Stimulated activated CD4-positive, alpha-beta T cell treated with anti-CD3 and anti-CD28 coated beads, TNF-alpha, amount 100 ng/mL, for 4 hours (primary cell): ENCODE measurements around the gene MAPK14.

ENCODE experiments used
- DNase-seq, 3 experiments: peaks; one replicate each; pipeline ENCODE4 v3.0.0-alpha.2; 2020; ENCODE audit warnings: low read depth in 3 of 3

MAPK14 gene

DNA sequence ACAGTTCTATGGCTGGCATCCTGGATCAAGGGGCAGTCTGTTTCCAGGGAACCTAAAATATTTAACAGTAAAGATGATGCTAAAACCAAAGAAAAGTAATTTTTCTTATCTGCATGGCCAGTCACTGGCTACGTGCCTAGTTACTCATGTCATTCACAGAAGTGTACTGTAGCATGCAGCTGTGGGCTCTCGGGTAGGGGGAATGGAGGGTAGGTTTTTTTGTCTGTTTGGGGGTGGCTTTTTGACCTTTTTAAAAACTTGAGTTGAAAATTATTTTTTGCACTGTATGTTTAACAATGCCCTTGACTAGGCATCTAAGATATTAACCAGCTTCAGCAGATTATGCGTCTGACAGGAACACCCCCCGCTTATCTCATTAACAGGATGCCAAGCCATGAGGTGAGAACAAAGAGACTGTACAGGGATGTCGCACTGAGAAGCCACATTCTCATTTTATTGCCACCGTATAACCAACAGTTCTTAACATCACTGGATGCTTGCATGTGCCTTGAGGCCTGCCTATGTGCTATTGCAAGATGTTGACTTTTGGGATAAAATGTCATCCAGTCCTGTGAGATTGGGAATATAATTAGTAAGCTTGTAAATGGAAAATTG, 72.4 kb downstream of the MAPK14 start:
- DNase-seq, result no peak

DNA sequence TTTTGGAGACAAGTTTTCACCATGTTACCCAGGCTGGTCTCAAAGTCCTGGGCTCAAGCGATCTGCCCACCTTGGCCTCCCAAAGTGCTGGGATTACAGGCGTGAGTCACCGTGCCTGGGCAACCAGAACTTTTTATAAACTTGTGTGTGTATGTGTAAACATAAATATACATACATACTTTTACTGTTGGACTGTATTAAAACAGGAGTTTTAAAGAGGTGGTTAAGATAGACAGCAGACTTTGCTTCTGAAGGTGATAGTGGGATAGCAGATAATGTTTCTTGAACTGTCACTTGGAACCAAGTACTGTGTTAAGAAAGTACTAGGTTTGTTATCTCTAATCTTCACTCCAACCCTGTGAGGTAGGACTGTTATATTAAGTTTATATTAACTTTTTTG, 74.1 kb downstream of the MAPK14 start:
- DNase-seq, result no peak

DNA sequence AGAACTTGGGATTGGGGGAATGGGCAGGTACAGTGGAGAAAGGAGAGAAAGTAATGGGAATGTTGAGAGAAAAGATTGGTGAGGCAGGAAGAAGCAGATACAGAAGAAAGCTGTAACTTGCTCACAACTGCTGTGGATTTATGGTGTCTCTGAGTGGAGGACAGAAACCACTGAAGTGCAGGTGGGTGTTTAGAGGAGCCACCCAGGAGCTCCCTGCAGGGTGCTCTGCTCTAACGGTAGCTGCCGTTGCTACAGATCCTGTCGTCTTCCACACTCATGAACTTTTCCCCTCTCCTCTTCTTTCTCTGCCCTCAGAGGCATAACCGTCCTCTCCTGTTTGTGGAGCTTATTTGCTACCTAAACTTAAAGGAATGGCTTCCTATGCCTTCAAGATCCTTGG, 75.2 kb downstream of the MAPK14 start:
- no peak for DNase-seq

DNA sequence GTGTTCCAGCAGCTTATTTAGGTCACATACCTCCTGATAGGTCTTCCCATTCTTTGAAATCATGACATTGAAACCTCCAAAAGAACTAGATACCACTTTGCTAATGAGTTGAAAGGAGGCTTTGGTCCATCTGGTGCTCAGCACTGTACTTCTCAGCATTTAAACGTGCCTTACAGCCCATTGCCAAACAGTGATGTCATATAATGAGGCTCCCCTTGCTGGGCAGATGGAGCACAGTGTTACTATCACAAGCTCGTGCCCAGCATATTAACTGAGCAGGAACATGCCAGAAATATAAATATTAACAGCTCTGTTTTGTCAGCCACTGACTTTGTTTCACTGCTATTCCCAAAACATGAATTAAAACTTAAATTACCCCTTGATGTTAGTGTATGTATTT, 77.2 kb downstream of the MAPK14 start:
- DNase-seq, result no peak

DNA sequence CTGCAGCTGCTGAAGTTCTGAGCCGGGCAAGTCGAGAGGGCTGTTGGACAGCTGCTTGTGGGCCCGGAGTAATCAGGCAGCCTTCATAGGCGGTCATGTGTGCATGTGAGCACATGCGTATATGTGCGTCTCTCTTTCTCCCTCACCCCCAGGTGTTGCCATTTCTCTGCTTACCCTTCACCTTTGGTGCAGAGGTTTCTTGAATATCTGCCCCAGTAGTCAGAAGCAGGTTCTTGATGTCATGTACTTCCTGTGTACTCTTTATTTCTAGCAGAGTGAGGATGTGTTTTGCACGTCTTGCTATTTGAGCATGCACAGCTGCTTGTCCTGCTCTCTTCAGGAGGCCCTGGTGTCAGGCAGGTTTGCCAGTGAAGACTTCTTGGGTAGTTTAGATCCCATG, 81.5 kb downstream of the MAPK14 start:
- DNase-seq, result no peak

DNA sequence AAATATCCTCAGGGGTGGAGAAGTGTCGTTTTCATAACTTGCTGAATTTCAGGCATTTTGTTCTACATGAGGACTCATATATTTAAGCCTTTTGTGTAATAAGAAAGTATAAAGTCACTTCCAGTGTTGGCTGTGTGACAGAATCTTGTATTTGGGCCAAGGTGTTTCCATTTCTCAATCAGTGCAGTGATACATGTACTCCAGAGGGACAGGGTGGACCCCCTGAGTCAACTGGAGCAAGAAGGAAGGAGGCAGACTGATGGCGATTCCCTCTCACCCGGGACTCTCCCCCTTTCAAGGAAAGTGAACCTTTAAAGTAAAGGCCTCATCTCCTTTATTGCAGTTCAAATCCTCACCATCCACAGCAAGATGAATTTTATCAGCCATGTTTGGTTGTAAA, 82.4 kb downstream of the MAPK14 start:
- DNase-seq, result no peak

DNA sequence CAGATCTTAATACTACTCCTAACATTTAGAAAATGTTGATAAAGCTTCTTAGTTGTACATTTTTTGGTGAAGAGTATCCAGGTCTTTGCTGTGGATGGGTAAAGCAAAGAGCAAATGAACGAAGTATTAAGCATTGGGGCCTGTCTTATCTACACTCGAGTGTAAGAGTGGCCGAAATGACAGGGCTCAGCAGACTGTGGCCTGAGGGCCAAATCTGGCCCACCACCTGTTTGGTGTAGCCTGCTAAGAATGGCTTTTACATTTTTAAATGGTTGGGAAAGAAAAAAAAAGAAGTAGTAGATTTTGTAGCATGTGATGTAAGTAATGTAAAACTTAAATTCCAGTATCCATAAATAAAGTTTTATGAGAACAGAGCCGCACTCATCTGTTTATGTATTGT, 83.3 kb downstream of the MAPK14 start:
- no peak for DNase-seq

DNA sequence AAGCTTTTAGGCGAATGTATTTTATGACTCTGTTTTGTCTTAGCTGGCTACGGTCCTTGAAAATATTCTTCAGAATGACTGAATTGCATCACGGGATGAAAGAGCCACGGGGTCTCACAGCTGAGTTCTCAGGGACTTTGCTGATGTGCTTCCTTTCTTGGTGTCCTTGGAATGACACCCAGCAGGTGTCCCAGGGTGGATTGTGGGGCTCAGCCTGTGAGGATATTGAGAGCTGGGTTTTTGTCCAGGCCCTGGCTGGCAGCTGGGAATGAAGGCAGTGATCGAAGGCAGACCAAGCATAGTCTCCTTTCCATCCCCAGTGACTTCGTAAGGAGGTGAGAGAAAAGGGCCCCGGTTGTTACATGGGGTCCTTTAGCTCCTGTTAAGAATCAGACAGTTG, 83.9 kb downstream of the MAPK14 start:
- DNase-seq, result no peak

DNA sequence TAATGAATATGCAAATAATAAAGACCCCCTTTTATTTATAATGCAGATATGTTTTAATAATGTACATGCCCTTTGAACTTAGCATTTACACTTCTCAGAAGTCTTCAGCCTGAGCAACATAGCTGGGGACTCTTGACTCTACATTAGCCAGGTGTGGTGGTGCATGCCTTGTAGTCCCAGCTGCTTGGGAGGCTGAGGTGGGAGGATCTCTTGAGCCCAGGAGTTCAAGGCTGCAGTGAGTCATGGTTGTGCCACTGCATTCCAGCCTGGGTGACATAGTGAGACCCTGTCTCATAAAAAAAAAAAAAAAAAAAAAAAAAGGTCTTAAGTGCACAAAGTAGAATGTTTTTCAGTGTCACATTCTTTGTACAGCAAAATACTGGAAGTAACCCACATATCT, 85.4 kb downstream of the MAPK14 start:
- DNase-seq, result no peak

DNA sequence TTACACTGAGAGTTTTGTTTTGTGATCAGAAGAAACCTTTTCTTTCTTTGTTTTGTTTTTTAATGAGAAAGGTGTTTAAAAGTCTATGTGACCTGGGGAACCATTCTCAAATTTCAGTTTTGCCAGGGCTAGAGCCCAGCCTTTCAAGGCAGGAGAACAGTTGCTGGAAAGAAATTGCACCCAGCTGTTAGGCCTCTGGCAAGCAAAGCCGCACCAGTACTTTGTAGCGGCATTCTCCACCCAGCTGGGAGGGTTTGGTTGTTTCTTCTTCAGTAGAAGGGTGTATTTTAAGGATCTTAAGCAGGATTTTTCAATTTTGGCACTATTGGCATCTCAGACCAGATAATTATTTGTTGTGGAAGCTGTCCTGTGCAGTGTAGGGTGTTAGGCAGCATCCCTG, 86.1 kb downstream of the MAPK14 start:
- DNase-seq, result no peak

DNA sequence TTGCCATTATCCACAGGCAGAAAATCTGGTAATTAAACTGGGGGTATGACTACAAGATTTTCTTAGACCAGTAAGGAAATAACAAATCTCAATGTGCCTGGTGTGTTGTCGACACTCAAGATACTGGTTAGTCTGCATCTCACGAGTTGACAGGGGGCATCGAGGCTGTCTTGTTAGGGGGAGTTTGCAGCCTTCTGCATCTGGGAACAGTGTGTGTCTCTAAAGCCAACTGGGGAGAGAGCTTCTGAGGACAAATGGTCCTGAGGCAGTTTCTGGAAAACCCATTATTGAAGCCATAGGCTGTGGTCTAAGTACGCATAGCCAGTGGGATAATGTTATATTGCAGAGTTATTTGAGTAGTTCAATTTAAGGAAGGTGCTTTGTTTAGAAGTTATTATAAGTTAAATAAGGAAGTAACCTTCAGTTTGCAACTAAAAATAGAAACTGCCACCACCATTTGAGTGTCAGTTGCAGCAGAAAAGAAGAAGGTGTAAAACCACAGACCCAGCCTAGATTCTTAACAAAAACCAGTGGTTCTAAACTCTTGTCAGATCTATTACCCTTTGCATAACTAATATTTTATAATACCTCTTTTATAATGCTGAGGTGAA, 87.3 kb downstream of the MAPK14 start:
- no peak for DNase-seq

DNA sequence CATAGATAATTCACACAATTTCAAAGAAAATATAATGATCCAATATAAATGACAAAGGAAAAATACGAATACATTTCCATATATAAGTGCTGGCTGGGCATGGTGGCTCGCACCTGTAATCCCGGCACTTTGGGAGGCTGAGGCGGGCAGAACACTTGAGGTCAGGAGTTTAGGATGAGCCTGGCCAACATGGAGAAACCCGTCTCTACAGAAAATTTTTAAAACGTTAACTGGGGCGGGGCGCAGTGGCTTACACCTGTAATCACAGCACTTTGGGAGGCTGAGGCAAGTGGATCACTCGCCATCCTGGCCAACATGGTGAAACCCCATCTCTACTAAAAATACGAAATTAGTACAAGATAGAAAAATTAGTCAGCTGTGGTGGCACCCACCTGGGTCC, 87.8 kb downstream of the MAPK14 start:
- no peak for DNase-seq

DNA sequence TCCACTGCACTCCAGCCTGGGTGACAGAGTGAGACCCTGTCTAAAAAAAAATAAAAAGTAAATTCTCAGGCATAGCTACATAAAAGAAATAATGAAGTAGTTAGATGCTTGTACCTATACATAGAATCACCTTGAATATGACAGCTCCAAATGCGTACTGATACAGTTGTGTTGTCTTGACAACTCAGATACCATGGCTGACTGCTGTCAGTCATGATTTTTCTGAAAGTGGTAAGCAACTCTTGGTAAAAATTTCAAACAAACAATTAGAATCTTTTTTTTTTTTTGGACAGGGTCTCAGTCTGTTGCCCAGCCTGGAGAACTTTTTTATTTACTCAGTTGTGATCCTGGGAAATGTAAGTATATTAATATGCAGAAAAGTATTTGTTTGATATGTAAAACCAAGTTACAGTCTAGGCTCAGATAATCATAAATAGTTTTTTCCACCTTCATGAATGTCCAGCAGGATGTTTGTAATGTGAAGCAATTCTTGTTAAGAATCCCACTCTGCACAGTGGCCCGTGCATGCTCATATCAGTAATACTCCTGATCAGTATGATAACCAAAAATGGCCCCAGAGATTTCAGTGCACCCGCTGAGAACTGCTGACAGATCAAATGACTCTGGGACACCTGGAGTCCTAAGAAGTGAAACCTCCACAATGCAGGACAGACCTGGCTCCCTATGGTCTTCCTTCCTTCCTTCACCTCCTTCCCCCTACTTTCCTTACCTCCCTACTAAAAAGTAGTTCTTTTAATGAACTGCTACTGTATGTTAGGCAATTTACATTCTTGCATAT, 88.7 kb downstream of the MAPK14 start:
- no peak for DNase-seq

DNA sequence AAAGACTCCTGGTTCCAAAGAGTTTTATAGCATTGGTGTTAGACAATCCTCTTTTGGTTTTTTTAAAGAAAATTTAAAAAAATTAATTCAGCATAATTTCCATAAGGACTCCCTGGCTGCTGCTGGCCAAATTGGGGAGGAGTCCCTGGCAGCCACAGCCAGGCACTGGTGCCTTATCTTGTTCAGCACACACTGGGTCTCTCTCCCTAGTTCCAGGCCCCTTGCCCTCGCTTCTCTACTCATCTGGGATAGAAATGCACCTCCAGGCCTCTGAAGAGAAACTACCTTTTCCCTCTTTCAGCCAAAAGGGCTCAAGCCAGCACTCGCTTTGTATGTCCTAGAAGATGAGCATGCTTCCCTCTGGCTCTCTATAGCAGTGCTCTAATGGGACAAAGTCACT, 89.3 kb downstream of the MAPK14 start:
- no peak for DNase-seq

DNA sequence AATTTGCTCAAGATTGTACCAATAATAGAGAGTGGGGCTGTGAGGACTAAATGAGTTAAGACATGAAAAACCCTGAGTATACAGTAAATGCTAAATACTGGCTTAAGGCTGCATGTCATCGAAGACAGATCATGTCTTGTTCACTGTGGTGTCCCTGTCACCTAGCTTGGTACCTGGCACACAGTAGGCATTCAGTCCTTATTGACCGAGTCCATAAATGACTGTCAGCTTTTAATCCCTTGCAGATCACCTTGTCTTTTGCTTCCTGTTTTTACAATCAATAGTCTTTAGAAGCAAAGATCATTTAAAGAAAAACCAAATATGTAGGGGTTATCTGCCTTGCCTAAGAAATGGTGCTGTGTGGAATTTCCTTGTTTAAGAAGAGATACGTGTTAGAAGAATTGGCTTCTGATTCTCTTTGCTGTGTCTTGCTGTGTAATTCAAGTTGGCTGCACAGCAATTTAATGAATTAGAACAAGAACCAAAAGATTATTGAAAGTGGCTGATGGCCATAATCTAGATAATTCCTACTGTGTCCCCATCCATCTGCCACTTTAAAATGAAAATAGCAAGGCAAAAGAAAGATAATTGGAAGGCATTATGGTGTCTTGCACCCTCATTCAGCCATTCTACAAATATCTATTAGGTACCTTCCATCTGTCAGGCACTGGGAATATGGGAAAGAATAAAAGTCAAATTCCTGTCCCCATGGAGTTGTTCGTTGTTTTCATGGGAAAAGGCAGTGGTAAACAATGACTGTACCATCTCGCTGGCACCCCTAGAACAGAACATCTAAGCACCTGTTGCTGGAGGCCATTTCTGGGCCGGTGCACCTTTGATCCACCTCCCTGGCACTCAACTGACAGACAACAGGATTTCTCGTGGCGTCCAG, 90.3 kb downstream of the MAPK14 start:
- DNase-seq, result no peak

DNA sequence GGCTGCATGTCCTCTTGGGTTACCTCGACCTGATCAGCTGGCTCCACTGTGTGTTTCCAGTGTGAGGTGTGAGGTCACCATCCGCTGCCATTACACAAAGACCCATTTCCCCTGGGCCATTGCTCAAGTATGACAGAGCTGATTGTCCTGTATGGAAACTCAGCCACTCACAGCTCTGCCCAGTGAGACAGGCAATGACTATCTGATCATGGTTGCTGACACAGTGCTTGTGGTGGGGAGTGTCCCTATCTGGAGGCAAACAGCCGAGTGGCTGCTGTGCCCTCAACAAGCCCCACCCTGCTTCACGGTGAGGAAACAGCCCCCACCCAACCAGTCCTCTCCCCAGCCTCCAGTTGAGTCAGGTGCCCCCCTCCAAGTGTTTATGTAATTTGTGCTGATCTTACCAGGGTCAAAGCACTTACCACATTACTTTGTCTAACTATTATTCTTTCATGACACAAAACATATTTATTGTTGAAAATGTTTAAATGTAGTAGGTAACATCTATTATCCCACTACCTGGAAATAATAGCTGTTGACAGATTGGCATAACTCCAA, 91.0 kb downstream of the MAPK14 start:
- peak in 1 of 3 experiments; percentile 21 for DNase-seq

DNA sequence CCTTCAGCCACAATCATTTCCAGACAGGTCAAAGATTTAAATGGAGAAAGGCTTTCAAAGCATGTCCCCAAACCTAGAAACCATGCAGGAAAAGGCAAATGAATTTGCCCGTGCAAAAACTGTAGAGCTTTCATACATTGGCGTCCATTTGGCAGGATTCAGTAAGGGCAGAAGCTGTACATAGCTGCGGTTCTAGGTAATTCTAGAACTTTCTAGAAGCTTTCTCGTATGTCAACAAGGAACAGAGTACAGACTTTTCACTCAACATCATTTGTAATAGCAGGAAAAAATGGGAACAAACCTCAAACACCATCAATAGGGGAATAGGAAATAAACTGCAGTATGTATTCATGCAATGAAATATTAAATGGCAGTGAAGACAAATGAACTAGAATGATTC, 91.6 kb downstream of the MAPK14 start:
- DNase-seq, result no peak

DNA sequence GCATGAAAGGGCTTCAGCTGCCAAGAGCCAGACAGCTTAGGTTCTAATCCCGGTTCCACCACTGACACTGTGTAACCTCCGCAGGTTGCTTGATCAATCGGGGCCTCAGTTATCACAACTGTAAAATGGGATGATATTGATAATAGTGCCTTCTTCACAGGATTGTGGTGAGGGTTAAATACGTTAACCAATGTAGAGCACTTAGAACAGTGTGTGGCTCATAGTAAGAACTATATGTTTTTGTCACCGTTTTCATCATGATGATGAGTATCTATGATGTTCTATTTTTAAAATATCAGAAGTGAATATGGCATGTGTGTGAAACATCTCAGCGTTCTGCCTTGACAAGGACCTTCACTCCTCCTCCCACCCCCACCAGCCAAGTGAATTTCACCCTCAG, 92.4 kb downstream of the MAPK14 start:
- DNase-seq, result no peak

DNA sequence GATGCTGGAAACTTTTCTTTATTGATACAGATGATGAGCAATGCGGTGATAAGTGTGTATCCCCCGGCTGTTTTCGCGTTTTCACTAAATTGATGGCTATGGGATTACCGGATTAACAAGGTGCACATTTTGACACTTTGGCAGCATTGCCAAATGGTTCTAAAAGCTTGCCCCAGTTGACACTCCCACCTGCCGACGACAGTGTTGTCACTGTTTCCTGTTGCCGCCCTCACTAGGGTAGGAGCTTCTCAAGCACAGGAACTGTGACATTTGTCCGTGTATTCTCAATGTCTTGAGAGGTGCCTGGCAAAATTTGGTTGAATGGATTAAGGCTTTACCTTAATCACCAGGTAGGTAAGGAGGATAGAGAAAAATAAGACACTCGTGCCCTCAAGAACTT, 92.9 kb downstream of the MAPK14 start:
- peak; percentile 27 to 58 (median 54) for DNase-seq

DNA sequence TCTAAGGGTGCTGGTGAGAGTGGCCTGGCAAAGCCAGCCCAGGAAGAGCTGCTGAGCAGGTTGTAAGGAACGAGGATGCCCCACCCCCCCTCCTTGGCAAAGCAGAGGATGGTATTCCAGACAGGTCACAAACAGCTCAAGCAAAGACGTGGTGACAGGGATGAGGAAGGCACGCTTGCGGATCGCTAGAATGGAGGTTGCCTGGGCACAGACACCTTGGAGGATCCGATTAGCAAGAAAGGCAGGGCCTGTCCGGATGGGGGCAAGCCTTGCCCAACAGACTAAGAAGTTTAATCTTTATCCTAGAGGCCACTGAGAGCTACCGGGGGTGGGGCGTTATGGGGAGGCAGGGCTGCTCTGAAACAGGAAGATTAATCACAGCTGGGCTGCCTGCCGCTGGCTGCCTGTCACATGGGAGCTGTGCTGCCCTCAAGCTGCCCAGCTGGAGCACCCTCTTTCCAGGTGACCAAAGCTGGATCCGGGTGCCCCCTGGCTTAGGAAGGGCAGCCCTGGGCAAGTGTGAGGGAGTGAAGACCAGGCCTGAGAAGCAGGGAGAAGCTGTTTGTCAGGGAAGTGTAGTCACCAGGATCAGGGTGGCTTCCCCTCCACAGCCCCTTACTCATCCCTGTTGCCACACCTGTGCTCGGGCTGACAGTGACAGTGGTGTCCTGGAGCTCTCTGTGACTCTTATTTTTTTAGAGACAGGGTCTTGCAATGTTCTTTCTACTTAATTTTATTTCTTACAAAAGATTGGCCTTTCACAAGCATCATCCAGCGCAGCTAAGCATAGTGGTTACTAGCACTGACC, 93.6 kb downstream of the MAPK14 start:
- DNase-seq, result peak in 2 of 3 experiments; percentile 18 to 35
